Heart left ventricle (tissue), 16 donors: ENCODE measurements around the gene HCFC2. TPM values are rescaled to one million over a fixed set of nuclear protein-coding genes. Genes with fewer than 3 reads are reported as not detected.

Source experiments
- ATAC-seq, 4 donors: fragments of 200-7000 bp; cut with Tn5 transposase; one replicate each; pipeline ENCODE4 v1.9.1; 2020 to 2022; ENCODE audit warnings: moderate library complexity in 4 of 4, mild to moderate bottlenecking in 3 of 4, moderate number of reproducible peaks in 1 of 4
- DNase-seq, 5 donors: peaks; one replicate each; pipeline ENCODE4 v3.0.0-alpha.2; 2020
- H3K27ac ChIP-seq, 12 donors: fragments of 200-600 bp; sonication (generic) in 4 of 12; one replicate each; pipeline versions ENCODE4 v1.5.0 to v1.8.0; 2016 to 2022; ENCODE audit warnings: mild to moderate bottlenecking in 2 of 12
- H3K27me3 ChIP-seq, 9 donors: fragments of 200-600 bp; sonication (generic) in 2 of 9; one replicate each; pipeline versions ENCODE4 v1.5.1 to v1.8.0; 2016 to 2022; ENCODE audit warnings: mild to moderate bottlenecking in 3 of 9
- H3K36me3 ChIP-seq, 9 donors: fragments of 200-600 bp; sonication (generic) in 2 of 9; one replicate each; pipeline versions ENCODE4 v1.5.0 to v1.8.0; 2018 to 2022; ENCODE audit warnings: mild to moderate bottlenecking in 2 of 9
- H3K4me1 ChIP-seq, 12 donors: fragments of 200-600 bp; sonication (generic) in 4 of 12; one replicate each; pipeline versions ENCODE4 v1.5.0 to v1.8.0; 2016 to 2022; ENCODE audit warnings: mild to moderate bottlenecking in 3 of 12
- H3K4me3 ChIP-seq, 12 donors: fragments of 200-600 bp; sonication (generic) in 4 of 12; one replicate each; pipeline versions ENCODE4 v1.5.0 to v1.8.0; 2017 to 2022; ENCODE audit warnings: mild to moderate bottlenecking in 9 of 12, moderate library complexity in 4 of 12
- H3K9me3 ChIP-seq, 12 donors: fragments of 200-600 bp; sonication (generic) in 4 of 12; one replicate each; pipeline versions ENCODE4 v1.5.0 to v1.8.0; 2016 to 2022; ENCODE audit warnings: mild to moderate bottlenecking in 1 of 12
- POLR2A ChIP-seq, 2 donors: fragments of 450-650 bp; IDR thresholded peaks; one replicate each; pipeline ENCODE4 v1.6.1; 2017; ENCODE audit warnings: antibody characterized with exemption in 2 of 2, mild to moderate bottlenecking in 2 of 2, moderate library complexity in 2 of 2
- WGBS, 4 donors: extraction: QIAGEN DNeasy Blood & Tissue Kit in 2 of 4; methylation state at CpG; one replicate each; pipeline versions ENCODE4 v1.1.5 to v1.1.7; 2013 to 2018; 5-methylcytosine and 5-hydroxymethylcytosine counted together
- intact Hi-C, 10 donors: fragments of 100-400 bp; cut with DNase I; formaldehyde crosslinking; loops; one replicate each; pipeline versions ENCODE4 v1.11.1 to v1.14.2; 2022
- polyA plus RNA-seq, 2 donors: library from polyadenylated mRNA; stranded (reverse); fragments of 200-250 nt; gene quantifications; one replicate each; pipeline ENCODE4 v1.2.3, GENCODE V29; 2013
- total RNA-seq, 9 donors: library from RNA; depleted of rRNA in 2 of 9; stranded (reverse); fragments of >200 nt in 2 of 9; fragmentation: NEBNext Ultra II Directional in 3 of 9; extraction: Animal tissue kit (Norgen Biotek cat#: 25700) in 3 of 9; gene quantifications; one replicate each; pipeline versions ENCODE4 v1.1.0 to v1.2.4, GENCODE V29; 2016 to 2023
- TF ChIP-seq, protein P1 (sequence below), 12 donors: fragments of 200-600 bp; sonication (generic) in 4 of 12; IDR thresholded peaks; one replicate each; pipeline versions ENCODE4 v1.5.0 to v1.8.0; 2018 to 2022; ENCODE audit warnings: antibody characterized with exemption in 12 of 12, mild to moderate bottlenecking in 5 of 12
- donor health status: ischemic (EF 13 %, LVEDD 7.1; RV severe dilation, severe dysfunction).
- donor health status: healthy with polysubstance abuse.
- donor health status: DM: no; HTN: yes; CAD: no.
- donor health status: DM: no; HTN: no; CAD: no.
- donor health status: ischemic (EF 25% LVEDD 6.9; RV normal size, moderate dysfunction).
- donor health status: ischemic (EF 25% LVEDD 5.7; RV mildly dilated, moderate dysfunction).
- donor health status: healthy.
- donor health status: DM: yes; HTN: yes; CAD: no.
- donor health status: ischemic (EF 35%, LVEDD 5.7; RV mildly dilated, moderate dysfunction).
- donor health status: nonischemic (EF 11% LVEDD 7.7; RV severe dilation, severe dysfunction).
- donor health status: DM: yes; HTN: yes; CAD: no.
- donor health status: PGD.
- donor health status: ischemic (EF 29% LVEDD 5.4; RV normal size, mild dysfunction).
- donor health status: nonischemic (EF 23%, LVEDD 6.1; RV moderate dilation, normal function).

Gene HCFC2
- total and polyA plus RNA-seq, 11 donors = 4.8 to 14.0 (median 9.0) TPM

DNA sequence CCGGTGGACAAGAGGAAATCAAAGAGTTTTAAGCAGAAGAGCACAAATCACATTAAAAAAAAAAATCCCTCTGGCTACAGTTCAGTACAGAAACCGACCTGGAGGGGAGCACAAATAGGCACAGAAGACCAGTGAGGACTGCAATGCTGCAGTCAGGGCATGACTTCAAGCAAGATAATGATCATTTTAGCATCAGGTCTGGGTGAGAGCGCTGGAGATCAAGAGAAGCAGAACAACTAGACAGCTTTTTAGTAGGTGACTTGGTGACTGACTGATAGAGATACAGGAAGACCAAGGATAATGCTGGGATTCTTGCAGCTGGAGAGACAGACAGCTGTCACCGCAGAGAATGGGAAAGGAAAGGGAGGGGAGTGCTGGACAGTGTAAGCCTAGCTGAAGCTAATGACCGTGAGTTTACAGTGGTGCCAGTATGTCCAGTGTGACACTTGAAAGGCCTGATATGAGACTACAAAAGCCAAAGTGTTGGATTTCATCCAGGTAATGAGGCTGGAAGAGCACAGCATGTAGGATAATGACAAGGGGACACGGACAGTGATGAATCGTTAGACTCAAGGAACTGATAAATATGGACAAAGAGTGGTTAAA lies 68.1 kb downstream of the HCFC2 start:
- Histone ChIP-seq H3K27ac (peak overlapping the region in 9 of 12 donors; percentile 6 to 62 (median 30)), H3K36me3 (peaks cover 0 to 77% (median 62%) of the 10 kb centered on the region in 9 donors), H3K4me3 (peak overlapping the region in 1 of 12 donors; percentile 4), H3K27me3 (no peaks in the 10 kb centered on the region), H3K9me3 (no peaks in the 10 kb centered on the region), H3K4me1 (peaks cover 0 to 73% (median 45%) of the 10 kb centered on the region in 12 donors)
- ATAC-seq (peak; percentile 85 to 93 (median 88)), DNase-seq (peak in 4 of 5 donors; percentile 35 to 42 (median 40))
- intact Hi-C loops = no loop called here
- no peak for TF ChIP-seq POLR2A (IDR thresholded peaks at IDR 0.05)
- TF ChIP-seq, protein P1, sequence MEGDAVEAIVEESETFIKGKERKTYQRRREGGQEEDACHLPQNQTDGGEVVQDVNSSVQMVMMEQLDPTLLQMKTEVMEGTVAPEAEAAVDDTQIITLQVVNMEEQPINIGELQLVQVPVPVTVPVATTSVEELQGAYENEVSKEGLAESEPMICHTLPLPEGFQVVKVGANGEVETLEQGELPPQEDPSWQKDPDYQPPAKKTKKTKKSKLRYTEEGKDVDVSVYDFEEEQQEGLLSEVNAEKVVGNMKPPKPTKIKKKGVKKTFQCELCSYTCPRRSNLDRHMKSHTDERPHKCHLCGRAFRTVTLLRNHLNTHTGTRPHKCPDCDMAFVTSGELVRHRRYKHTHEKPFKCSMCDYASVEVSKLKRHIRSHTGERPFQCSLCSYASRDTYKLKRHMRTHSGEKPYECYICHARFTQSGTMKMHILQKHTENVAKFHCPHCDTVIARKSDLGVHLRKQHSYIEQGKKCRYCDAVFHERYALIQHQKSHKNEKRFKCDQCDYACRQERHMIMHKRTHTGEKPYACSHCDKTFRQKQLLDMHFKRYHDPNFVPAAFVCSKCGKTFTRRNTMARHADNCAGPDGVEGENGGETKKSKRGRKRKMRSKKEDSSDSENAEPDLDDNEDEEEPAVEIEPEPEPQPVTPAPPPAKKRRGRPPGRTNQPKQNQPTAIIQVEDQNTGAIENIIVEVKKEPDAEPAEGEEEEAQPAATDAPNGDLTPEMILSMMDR (IDR thresholded peaks at IDR 0.05) = no peak
- WGBS, 4 donors = 39 to 47% (median 45%) methylated on average over 7 of the region's 7 CpGs

DNA sequence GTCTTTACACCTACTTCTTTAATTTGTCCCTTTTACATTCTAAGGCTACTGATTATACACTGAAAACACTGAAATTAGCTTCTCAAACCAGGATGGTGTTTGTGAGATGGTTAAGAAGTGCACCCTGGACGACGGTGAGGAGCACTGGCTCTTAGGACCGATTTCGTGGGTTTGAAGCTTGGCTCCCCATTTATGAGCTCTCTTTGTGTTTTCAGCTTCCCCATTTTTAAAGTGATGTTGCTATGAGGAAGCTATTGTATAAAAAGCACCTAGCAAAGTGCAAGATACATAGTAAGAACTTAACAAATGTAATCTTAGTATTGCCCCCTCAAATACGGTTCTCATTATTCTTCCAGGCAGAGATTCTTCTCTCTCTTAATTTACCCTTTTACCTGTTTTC lies 69.0 kb downstream of the HCFC2 start:
- 85 to 91% (median 88%) methylated on average over 5 of the region's 5 CpGs for WGBS, 4 donors
- TF ChIP-seq, protein P1 (IDR thresholded peaks at IDR 0.05) = no peak
- TF ChIP-seq POLR2A (IDR thresholded peaks at IDR 0.05) = no peak
- Histone ChIP-seq H3K27ac (peak overlapping the region in 1 of 12 donors; percentile 62), H3K9me3 (no peaks in the 10 kb centered on the region), H3K27me3 (no peaks in the 10 kb centered on the region), H3K36me3 (peaks cover 0 to 69% (median 53%) of the 10 kb centered on the region in 9 donors), H3K4me3 (no peak overlapping the region), H3K4me1 (peaks cover 0 to 73% (median 46%) of the 10 kb centered on the region in 12 donors)
- no peak for ATAC-seq
- no peak for DNase-seq
- intact Hi-C loops = no loop called here

DNA sequence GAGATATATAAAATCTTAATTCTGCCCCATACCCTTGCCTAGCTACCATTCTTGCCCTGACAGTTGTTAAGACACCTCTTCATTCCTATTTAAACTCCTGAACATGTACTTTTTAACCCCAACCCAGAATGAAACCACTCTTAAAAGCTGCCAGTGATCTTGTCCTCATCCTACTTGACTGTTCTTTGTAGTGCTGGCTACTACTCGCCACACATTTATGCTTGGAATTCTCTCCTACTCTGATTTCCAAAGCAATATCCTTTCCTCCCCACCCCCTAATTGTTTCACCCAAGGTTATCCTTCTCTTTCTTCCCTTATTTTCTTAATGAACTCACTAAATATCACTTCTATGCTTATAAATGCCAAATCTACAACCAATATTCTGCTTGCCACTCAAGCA lies 69.5 kb downstream of the HCFC2 start:
- no peak overlapping the region for H3K27ac ChIP-seq
- WGBS, 4 donors = 71 to 85% (median 77%) methylated on average over 1 of the region's 1 CpG
- intact Hi-C loops = no loop called here
- no peaks in the 10 kb centered on the region for H3K9me3 ChIP-seq
- peaks cover 0 to 79% (median 50%) of the 10 kb centered on the region in 12 donors for H3K4me1 ChIP-seq
- ATAC-seq (no peak), DNase-seq (no peak)
- TF ChIP-seq, protein P1 (IDR thresholded peaks at IDR 0.05) = no peak
- TF ChIP-seq POLR2A (IDR thresholded peaks at IDR 0.05) = no peak
- H3K36me3 ChIP-seq = peaks cover 0 to 63% (median 48%) of the 10 kb centered on the region in 9 donors
- no peak overlapping the region for H3K4me3 ChIP-seq
- H3K27me3 ChIP-seq = no peaks in the 10 kb centered on the region

DNA sequence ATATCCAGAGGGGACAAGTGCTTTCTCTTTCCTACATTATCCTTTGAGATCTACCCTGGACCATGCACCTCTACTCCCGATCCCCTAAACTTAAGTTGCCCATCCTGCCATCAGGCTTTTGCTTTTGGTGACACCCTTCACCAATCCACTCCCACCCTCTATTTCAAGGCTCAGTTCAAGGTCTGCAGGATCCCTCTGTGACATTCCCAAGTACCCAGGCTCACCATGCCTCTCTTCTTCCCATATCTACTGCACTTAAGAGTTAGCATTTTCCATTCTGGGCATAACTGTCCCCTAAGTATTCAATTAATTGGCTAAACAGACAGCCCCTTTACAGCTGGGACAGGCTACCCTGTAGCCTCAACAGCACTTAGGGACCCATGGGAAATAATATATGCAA lies 70.6 kb downstream of the HCFC2 start:
- Histone ChIP-seq H3K4me1 (peaks cover 0 to 77% (median 51%) of the 10 kb centered on the region in 12 donors), H3K9me3 (no peaks in the 10 kb centered on the region), H3K36me3 (peaks cover 0 to 53% (median 38%) of the 10 kb centered on the region in 9 donors), H3K27ac (no peak overlapping the region), H3K27me3 (no peaks in the 10 kb centered on the region), H3K4me3 (no peak overlapping the region)
- intact Hi-C loops = no loop called here
- 93 to 100% (median 98%) methylated on average over 1 of the region's 1 CpG for WGBS, 4 donors
- ATAC-seq (no peak), DNase-seq (no peak)
- TF ChIP-seq, protein P1 (IDR thresholded peaks at IDR 0.05) = no peak
- no peak for TF ChIP-seq POLR2A (IDR thresholded peaks at IDR 0.05)
